ENCODE measurements around the gene SEMA6A.
A peak's percentile ranks its signal among the peaks of the same experiment; 100 is the strongest.

The SEMA6A gene

DNA sequence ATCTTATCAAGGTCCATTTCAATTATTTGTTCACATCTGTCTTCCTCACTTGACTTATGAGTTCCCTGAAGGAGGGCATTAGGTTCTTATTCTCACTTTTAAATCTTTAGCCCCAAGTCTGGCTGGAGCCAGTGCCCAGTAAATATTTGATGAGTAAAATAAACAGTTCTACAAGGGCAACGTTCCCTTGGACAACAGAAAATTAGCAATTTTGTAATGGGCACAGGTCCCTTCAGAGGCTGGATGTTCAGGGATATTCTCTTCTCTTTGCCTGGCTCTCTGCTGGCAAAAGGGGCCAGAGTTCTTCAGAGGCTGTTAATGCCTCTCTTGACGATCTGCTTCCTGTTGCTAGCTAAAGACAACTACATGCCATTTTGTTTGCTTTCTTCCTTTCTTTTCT is 149.7 kb downstream of the SEMA6A start:
- no peak for DNase-seq

DNA sequence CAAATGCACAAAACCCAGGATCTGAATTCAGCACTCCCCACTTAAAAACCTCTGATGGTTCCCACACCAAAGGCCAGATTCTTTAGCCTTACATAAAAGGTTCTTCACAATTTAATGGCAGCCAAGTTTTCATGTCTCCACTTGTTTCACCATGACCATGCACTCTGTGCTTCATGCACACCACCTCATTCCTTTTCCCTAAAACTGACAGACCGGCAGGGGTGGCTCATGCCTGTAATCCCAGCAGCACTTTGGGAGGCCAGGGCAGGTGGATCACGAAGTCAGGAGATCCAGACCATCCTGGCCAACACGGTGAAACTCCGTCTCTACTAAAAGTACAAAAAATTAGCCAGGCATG is 150.4 kb downstream of the SEMA6A start:
- no peak for DNase-seq

DNA sequence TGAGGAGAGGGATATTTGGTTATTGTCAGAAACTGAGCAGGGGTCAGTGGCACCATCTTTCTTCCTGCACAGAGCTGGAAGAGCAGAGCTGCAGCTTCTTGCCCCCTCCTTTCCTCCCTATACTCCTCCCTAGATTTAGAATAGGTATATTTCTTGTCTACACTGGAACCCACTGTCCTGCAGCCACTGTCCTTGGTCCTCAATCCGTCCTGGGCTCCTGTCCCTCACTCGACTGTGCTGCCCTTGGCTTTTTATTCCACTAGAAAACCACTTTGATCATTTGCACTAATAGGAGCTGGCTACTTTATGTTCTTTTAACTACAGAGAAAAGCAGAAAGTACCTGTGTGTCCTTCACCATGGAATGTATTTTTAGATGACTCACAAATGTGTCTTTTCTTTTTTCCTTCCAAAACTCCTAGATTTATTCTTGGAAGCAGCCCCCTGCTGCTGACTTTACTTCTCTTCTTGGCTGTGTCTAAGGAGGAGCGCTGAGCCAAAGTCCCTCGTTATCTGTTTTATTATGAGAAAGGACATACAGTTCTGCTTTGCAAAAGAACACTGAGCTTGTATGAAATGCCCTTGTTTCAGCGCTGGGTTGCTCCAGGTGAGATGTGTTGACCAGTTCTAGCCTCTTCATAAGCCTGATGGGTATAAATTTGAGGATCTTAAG is 150.9 kb downstream of the SEMA6A start:
- DNase-seq = no peak

DNA sequence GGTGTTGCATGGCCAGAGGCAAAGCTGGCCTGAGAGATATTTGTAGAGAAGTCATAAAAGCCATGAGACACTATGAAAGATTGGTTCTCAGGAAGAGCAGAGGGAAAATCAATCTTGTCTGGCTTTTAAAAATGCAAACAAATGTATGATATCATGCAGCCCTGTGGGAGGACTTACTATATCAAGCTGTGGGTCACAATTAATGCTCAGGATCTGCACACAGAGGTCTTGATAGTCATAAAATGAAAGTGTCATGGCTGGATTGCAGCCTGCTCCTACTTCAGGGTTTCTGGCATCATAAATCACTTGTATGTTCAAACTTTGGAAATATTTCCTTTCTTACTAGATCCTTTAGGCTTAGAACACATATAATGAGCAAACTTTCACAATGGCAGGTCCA is 151.5 kb downstream of the SEMA6A start:
- DNase-seq = no peak

DNA sequence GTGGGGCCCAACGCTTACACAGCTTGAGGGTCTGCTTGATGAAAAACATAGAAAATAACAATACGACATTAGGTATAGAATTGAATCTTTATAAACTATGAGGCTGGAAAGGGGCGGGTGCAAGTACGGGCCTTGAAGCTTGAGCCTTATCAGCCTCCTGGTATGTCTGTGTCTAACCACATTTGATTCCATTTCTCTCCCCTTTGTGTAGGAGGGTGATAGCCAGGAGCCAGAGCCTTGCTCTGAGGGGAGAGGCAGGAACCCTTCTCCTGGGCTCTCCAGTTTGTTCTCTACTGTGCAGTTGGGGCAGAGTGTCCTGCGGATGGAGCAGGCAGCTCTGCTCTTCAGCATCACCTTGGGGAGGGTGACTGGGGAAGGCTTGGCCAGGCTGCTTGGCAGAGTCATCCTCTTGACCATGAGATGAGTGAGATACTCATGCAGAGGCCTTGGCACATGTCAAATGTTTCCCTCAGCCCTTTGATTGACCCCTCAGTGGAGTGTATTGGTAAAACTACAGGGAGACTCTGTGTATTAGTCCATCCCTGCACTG is 153.5 kb downstream of the SEMA6A start:
- DNase-seq = no peak

DNA sequence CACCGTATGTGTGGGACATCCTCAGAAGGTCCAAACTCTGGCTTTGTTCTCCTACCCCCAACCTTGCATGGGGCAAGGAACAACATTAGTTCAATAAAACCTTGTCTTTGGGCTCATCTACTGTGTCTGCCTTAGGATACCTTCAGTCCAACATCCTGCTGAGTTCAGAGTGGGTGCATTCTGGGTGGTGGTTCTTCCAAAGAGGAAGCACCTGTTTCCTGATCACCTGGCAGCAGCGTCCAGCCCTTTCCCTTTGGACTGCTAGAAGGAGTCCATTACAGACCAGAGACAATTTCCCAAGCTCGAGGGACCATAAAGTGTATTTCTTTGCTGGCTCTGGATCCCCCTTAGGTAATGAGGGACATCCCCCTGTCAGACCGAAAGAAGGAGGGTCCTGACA is 154.1 kb downstream of the SEMA6A start:
- no peak for DNase-seq

DNA sequence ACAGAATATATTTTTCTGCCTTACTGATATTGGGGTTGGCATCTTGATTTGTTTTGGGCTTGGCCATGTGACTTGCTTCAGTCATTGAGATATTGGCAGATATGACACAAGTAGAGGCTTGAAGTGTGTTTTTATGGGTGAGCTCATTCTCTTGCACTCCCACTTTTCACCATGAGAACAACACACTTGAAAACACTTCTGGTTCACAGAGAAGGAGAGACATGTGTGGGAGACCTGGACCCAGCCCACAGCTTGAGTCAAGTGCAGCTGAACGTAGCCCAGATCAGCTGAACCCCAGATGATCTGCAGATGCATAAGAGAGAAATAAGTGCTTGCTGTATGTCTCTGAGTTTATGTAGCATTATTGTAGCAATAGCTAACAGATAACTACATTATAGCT is 155.4 kb downstream of the SEMA6A start:
- DNase-seq = no peak

DNA sequence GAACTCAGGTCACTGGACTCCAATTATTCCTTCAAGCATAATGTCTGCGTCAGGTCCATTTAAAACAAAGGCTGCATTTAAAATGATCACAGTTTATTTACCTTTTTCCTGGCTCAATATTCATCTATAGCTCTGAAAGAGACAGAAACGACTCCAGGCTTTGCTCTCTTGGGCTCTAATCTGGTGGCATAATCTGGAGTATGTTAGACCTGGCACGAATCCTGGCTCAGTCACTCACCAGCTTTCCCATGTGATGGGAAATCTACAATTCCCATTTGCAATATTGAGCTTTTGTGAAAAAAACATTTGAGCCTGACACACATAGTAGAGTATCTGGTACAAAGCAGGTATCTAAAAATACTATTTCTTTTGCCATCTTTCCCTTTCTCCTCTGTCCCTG is 155.8 kb downstream of the SEMA6A start:
- no peak for DNase-seq

DNA sequence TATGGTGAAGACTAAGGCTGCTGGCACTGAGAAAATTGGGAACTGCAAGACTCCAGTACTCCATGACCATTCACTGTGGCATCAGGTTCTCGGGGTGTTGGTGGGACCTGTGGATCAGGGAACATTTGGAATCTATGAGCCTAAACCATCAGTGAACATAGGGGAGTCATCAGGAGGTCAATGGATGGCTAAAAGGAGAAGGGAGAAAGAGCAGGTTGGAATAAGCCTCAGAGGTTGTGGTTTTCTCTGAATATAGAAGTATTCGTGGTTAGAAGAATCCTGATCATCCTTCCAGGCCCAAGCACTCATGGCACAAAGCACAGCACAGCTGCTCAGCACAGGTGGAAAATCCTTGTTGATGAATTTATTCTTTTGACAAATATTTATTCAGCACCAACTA is 156.6 kb downstream of the SEMA6A start:
- no peak for DNase-seq

DNA sequence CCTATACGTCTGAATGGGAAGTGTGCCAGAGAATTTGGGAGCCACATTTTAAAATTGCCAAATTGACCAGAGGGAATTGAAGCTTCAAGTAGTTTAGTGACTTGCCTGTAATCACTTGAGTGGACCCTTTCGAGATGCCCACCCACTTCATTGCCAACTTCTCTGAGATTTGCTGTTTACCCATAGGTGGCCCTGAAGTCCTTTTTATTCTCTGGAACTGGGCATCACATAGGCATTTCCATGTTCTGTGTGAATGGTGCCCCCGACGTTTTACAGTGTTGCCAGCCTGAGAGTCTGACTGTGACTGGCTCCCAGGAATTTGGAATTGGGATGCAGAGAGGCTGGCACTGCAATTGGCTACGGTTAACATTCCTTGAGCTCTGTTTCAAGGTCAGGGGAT is 158.6 kb downstream of the SEMA6A start:
- no peak for DNase-seq

DNA sequence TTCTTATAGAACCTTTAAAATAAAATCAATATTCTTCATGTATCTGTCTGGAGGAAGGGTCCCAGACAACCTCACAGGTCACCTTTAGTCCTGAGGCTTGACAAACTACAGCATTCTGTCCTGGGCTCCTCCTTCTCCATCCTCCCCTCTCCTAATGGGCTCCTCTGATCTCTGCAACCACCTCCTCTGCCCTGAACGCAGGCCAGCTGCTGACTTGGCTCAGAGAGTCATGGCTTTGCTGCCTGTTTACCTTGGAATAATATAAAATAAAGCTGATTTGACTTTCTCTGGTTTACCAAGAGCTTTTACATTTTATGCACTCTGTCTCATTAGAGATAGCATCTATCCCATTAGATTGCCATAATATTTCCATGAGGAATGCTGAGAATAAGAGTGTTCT is 159.4 kb downstream of the SEMA6A start:
- no peak for DNase-seq

DNA sequence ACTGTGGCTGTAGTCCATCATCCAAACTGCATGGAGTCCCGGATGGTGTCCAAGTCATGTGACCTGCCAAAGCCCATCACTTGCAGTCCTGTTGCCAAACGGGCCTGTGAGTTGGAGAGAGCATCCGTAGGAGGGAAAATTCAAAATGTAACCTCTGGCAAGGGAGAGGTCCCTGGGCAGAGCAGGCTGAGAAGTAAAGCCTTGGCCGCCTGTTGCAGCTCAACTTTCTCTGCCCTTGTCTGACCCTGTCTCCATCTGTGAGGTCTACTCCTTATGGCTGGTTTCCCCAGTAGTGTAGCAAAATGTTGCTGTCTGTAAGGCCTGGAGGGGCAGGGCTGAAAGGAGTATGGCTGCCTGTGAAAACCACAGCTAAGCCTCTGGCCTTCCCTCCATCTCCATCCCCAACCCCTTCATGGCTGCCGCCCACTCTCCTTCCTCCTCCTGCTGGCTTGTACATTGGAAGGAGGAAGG is 163.5 kb downstream of the SEMA6A start:
- no peak for DNase-seq

DNA sequence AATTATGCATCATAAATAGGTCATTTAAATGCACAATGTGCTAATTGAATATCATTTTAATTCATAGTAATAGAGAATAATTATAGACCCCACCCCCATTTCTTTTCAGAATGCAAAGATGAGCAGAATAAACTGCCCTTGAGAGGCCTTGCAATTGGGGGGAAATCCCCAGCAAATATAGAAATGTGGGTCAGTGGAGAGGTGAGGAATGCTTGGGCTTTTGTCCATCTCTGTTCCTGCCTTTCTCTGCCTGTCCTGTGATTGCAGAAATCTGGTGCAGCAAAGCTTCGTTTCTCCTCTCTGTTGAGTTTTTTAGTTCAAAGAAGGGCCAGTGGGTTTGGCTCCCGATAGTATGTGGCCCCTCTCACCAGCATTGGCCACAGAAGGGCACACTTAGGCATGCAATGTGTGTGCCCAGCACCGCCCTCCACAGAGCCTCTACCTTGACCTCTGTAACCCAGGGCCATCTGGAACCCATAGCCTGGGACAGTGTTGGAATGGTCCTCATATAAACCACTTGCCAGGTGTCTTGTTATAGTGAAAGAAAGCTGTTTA is 164.2 kb downstream of the SEMA6A start:
- DNase-seq = peak; percentile 67

DNA sequence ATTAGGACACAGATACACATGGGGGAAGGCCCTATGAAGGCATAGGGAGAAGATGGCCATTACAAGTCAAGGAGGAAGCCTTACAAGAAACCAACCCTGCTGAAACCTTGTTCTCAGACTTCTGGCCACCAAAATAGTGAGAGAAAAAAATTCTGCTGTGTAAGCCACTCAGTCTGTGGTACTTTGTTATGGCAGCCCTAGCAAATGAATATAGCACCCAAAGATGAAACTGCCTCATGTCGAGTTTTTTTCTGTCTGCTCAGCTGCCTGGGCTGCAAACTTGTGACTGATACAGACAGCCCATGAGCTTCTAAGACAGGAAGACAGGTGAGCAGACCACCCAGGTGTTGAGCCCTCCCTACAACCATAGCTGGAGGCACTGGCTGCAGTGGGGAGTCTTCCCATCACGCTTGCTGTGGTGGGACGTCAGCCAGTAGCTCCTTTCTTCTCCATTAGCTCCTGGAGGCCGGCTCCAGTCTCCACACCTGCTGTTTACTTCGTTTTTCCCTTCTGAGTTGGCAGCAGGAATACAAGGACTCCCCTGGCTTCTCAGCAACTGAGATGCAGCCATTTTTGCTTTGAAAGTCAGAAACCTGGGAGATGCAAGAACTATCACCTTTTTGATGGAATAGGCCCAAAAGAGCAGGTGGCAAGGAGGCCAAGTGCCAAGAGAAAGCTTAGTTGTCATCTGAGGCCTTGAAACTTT is 164.9 kb downstream of the SEMA6A start:
- peak; percentile 67 for DNase-seq

DNA sequence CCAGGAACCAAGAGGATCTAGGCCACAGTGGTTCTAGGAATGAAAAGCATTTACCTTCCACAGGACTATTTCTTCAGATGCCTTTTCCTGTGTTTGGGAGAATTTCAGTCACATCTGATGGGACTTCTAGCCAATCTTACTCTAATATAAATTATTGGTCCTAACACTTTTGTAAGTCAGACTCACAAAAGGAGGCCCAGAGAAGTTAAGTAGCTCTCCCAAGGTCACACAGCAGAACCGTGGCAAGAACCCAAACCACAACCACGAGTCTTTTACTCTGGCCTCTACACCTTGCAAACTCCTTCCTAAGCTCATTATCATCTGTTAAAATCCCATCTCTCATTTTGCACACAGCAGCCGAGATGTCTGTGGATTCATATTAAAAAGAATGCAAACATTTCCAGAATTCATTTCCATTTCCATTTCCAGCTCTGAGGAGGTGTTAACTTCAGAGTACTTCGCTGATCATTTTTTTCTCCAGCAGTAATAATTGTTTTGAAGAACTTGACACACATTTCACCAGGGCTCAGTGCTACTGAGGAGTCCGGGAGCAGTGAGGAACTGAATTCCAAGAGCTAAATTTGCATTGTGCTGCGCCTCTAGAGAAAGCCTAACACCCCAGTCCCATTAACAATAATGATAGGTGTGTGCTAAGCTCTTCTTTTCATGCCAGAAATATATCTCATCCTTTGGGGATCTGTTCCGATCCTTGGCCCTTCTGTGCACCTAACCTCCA is 168.1 kb downstream of the SEMA6A start:
- no peak for DNase-seq

DNA sequence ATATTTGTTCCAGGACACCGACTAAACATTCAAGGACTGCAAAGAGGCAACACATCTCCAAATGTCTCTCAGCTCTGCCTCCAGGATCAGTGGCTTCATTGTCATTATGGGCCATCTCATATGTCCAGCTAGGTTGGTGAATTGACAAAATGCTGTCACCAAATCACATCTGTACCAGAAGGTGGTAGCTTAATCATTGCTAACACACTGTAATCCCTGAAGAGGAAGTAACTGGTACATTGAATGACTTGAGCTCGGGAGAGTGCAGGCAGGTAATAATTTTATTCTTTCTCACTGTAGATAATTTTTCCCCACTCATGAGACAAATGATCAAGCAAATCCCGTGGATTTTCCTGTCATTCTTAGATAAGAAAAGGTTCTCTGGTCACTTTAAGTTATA is 169.8 kb downstream of the SEMA6A start:
- DNase-seq = no peak

DNA sequence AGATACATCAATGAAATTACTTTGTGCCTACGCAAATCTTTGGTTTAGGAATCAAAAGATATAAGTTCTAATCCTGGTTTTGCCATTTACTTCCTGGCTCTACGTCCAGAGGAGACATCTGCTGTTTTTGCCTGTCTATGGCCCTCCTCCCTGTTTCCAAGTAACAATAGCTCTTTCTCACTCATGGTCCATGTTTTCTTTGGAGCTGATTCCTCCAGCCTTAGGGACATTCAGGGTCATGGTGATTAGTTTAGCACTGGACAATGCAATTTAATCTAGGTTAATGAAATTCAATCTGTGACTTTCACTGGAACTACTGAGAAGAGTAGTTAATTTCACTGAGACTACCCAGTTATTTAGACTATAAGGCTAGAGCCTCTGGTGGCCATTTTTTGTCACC is 170.6 kb downstream of the SEMA6A start:
- DNase-seq = no peak

DNA sequence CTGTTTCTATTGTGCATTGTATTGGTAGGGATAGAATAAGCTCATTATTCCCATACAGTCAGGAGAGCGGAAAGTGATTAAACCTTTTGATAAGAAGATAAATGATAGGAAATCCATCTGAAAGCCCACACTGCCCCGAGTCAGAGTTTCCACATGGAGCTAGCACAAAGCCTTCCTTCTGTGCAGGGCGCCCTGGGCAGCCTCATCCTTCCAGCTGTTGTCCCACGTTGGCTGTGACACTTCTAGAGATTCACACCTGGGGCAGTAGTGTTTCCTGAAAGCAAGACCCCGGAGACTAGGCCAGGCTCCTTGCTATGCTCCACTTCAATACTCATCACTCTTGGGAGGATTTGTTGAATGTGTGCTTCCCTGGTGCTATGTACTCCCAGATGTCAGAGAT is 172.4 kb downstream of the SEMA6A start:
- DNase-seq = no peak

DNA sequence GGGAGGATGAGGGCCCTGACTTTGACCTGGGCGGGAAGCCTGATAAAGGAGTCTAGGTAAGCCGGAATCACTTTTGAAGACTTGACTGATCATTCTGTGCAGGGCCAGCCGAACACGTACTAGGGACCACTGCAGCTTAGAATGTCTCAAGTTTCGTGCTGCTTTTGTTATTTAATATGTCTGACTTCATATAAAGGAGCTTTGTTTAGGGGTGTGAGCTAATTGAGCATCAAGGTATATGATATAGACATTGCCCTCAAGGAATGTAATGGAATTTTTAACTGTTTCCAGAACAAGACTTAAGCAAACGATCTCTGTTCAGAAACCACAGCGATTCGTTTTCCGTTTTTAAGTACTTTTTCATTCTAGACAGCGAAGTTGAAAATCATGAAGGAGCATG is 173.0 kb downstream of the SEMA6A start:
- DNase-seq = no peak

DNA sequence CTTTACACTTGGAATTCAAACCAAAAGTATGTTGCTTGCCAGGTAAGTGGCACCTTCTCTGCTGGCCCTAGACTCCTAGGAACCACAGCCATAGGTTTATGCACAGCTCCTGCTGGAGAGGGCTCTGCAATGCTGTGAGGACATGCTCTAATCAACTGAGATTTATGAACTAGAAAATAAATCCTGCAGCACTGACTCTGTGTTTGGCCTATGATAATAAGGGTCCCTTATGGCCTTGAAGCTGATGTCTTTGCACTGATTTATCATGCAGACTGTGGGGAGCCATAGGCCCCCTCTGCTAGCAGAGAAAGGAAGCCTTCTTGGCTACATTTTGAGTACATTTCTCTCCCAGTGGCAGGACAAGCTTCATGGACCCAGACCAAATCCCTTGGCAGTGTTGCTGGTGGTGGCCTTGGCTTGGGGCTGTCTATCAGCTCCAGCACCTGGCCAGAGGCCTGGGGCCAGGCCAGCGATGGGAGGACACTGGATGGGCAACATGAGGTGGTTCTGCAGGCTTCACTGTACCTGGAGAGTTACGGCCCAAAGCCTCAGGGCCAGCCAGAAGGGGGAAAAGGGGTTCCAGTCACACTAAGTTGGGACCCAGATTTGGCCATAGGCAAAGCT is 178.0 kb downstream of the SEMA6A start:
- no peak for DNase-seq

DNA sequence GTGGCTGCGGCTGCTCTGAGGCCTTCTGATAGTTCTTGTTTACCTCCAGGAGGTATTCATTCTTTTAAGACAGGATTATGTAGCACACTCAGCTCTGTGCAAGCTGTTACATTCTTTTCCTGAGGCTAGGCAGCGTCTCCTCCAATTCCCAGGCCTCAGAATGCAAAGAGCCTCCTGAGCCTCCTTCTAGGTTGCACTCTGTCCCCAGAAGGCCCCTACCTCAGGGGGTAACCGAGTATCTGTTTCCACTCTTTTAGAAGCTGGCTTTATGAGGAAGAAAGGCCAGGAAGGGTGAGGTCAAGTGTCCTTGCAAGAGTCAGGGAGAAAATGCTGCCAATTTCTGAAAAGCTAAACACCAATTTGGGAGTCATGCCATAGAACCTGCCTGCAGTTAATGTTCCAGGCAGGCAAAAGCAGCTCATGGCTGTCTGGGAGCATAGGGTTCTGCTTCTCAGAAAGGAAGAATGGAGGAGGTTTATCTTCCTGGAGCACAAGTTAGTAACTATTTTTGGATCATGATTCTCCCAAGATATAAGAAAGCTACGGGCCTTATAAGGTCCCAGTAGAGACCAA is 178.9 kb downstream of the SEMA6A start:
- DNase-seq = no peak

DNA sequence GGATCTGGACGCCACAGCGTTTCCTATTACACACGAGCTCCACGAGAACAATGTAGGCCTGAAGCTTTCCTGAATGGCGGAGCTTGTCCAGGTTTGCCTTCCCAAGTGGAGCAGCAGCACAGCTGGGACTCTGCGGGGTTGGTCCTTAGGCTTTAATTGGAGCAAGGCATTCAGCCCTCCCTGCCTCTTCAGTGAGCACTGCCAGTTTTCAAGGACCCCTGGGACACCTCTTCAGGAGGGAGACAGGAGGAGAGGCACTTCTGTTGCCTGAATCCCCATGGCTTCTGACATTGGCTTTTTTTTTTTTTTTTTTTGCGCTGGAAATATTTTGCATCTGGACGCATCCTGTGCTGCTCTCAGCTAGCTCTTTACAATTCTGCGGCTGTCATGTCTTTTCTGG is 179.4 kb downstream of the SEMA6A start:
- DNase-seq = peak; percentile 56

Data from NCI-H1105 (cell line).